D721Med (cell line): ENCODE data around the gene CASP8AP2.

ENCODE experiments used
- DNase-seq: peaks from one replicate; pipeline ENCODE4 v3.0.0; 2011; ENCODE audit warnings: low spot score; ENCODE audit not compliant: insufficient read length
- FAIRE-seq: peaks from 2 replicates; lab custom pipeline; 2011; peaks lifted over from hg19 to GRCh38; lab: Jason Lieb, UNC
- TF ChIP-seq, protein P1 (sequence below): IDR thresholded peaks from 2 replicates; pipeline ENCODE4 v1.5.1; 2012; ENCODE audit warnings: mild to moderate bottlenecking, control low read depth; ENCODE audit not compliant: insufficient read depth; ENCODE audit errors: missing control alignments

The CASP8AP2 gene

DNA sequence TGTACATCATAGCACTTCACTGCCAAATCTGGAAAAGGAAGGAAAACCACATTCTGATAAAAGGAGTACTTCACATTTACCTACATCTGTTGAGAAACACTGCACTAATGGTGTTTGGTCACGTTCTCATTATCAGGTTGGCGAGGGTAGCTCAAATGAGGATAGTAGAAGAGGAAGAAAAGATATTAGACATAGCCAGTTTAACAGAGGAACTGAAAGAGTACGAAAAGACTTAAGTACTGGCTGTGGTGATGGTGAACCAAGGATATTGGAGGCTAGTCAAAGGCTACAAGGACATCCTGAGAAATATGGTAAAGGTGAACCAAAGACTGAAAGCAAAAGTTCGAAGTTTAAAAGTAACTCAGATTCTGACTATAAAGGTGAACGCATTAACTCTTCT is 32.6 kb downstream of the CASP8AP2 start:
- no peak for DNase-seq
- no peak for FAIRE-seq
- TF ChIP-seq, protein P1, sequence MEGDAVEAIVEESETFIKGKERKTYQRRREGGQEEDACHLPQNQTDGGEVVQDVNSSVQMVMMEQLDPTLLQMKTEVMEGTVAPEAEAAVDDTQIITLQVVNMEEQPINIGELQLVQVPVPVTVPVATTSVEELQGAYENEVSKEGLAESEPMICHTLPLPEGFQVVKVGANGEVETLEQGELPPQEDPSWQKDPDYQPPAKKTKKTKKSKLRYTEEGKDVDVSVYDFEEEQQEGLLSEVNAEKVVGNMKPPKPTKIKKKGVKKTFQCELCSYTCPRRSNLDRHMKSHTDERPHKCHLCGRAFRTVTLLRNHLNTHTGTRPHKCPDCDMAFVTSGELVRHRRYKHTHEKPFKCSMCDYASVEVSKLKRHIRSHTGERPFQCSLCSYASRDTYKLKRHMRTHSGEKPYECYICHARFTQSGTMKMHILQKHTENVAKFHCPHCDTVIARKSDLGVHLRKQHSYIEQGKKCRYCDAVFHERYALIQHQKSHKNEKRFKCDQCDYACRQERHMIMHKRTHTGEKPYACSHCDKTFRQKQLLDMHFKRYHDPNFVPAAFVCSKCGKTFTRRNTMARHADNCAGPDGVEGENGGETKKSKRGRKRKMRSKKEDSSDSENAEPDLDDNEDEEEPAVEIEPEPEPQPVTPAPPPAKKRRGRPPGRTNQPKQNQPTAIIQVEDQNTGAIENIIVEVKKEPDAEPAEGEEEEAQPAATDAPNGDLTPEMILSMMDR, result no peak

DNA sequence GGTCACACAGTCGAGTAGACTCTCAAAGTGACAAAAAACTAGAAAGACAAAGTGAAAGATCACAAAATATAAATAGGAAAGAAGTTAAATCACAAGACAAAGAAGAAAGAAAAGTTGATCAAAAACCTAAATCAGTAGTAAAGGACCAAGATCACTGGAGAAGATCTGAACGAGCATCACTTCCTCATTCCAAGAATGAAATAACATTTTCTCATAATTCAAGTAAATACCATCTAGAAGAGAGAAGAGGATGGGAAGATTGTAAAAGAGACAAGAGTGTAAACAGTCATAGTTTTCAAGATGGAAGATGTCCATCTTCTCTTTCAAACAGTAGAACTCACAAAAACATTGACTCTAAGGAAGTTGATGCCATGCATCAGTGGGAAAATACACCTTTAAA is 33.0 kb downstream of the CASP8AP2 start:
- TF ChIP-seq, protein P1, result no peak
- FAIRE-seq (no peak), DNase-seq (no peak)

DNA sequence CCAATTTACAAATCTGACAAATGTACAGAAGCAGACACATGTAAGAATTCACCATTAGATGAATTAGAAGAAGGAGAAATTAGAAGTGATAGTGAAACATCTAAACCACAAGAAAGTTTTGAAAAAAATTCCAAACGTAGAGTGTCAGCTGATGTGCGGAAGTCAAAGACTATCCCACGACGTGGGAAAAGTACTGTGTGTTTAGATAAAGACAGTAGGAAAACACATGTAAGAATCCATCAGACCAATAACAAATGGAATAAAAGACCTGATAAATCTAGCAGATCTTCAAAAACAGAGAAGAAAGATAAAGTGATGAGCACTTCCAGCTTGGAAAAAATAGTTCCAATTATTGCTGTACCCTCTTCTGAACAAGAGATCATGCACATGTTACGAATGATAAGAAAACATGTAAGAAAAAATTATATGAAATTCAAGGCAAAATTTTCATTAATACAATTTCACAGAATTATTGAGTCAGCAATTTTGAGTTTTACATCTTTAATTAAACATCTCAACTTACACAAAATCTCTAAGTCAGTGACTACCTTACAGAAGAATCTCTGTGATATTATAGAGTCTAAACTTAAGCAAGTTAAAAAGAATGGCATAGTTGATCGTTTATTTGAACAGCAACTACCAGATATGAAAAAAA is 36.5 kb downstream of the CASP8AP2 start:
- TF ChIP-seq, protein P1, result no peak
- DNase-seq, result no peak
- no peak for FAIRE-seq

DNA sequence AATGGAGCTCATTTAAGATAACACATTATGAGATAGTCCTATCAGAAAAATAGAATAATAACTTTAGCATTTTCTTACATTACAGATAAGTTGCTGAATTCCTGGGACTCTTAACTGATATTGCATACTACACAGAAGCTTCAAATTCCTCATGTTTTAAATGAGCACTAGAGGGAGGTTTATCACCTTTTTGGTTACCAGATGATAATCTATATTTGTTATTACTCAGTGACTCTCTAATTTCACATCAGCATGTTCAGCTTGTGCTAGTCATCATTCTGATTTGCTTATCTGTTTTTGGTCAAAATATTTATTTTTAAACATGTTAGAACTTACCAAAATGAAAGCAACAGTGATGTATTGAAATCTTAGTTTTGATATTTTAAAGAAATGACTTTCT is 44.0 kb downstream of the CASP8AP2 start:
- no peak for FAIRE-seq
- TF ChIP-seq, protein P1, result no peak
- no peak for DNase-seq

DNA sequence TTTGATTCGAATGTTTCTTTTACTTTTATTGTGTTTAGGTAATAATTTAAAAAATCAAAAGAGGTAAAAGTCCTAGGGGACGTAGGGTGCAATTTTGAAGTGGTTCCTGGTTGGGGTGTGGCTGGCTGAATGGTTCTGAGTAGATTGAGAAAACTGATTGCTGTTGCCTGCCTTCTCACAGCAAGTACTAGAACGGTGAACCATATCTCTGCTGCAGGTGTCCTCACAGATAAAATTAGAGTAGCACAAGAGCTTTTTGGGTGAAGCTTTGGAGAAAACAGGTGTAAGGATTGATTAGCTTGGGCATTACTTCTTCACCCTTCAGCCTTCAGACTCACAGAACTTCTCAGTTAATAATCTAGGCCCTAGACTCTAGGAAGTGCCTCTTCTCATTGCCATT is 44.8 kb downstream of the CASP8AP2 start:
- FAIRE-seq (no peak), DNase-seq (no peak)
- TF ChIP-seq, protein P1, result no peak

DNA sequence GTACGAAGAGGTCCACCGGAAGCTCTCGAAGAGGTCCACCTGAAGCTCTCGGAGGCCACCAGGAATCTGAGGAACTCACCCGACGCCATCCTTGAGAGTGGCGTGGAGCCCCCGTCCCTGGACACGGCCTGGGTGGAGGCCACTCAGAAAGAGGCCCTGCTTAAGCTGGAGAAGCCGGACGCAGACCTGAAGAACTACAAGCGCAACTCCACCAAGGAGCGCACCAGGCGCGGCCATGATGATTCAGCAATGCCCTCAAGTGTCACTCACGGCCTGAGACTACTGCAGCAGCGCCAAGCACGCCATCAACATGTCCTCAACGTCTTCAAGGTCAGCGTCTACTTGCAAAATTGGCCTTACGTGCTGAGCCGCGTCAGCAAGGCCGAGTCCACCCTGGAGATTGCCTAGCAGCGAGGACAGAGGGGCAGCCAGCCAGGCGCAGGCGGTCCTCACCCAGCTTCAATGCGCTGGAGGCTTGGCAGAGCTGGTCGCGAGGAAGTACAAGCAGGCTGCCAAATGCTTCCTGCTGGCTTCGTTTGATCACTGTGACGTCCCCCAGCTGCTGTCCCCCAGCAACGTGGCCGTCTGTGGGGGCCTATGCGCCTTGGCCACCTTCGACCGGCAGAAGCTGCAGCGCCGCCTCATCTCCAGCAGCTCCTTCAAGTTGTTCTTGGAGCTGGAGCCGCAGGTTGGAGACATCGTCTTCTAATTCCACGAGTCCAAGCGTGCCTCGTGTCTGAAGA is 56.9 kb downstream of the CASP8AP2 start:
- TF ChIP-seq, protein P1, result no peak
- no peak for FAIRE-seq
- DNase-seq, result no peak
